ENCODE results near the gene NBEA. TPM values are rescaled to one million over a fixed set of nuclear protein-coding genes. Genes with fewer than 3 reads are reported as not detected.

NBEA gene
- total RNA-seq, 1 donor from 2014 or later = 10.8 TPM

DNA sequence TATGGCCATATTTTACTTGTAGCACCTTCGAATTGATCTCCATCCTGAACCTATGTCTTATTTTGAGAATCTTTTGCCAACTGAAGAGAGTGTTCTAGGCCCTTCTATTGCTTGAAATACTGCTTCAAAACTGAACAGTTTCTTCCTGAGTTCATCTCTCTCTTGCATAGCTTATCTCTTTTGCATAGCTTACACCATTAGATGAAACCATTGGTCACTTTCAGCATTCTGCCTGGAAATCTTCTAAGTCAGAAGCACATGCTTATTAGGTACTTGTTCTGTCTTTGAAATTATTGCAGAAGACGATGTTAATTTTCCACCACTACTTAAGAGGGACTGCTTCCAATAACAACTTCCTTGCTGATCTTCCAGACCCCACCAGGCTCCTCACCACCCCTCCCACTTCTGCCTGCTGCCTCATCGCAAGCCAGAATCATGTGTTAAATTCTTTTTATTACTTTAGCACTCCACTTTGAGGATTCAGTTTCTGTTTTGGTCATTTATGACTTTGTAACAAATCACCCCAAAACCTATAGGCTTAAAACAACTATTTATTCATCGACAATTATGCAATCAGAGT, 656.8 kb downstream of the NBEA start:
- Mint-ChIP-seq H3K27ac (ENCODE audit: unreplicated experiment) (no peak overlapping the region), H3K27me3 (ENCODE audit: low read depth) (no peaks in the 10 kb centered on the region), H3K9me3 (no peaks in the 10 kb centered on the region), H3K36me3 (ENCODE audit: low read depth) (no peaks in the 10 kb centered on the region), H3K4me1 (peaks cover 9% of the 10 kb centered on the region), H3K4me3 (no peak overlapping the region)
- no peak for TF ChIP-seq CTCF (conservative IDR thresholded peaks at IDR 0.05)
- no peak for DNase-seq (ENCODE audit: low read depth, low spot score)

DNA sequence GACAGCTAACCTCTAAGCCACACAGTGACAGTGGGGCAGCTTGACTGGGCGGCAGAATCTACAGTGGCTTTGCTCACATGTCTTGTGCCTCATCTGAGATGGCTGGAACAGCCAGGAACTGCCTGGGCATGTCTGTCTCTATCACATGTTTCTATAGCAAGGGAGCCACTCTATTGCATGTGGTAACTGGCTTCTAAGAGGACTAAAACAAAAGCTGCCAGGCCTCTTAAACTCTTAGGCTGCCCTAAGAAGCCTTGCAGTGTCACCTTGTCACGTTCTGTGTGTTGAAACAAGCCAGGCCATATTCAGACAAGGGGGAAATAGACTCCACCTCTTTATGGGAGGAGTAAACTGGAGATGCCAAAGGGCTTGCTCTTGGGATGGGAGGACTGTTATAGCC, 657.3 kb downstream of the NBEA start:
- DNase-seq (ENCODE audit: low read depth, low spot score) = no peak
- H3K27ac Mint-ChIP-seq (ENCODE audit: unreplicated experiment) = no peak overlapping the region
- H3K4me3 Mint-ChIP-seq = no peak overlapping the region
- no peaks in the 10 kb centered on the region for H3K36me3 Mint-ChIP-seq (ENCODE audit: low read depth)
- no peak for TF ChIP-seq CTCF (conservative IDR thresholded peaks at IDR 0.05)
- H3K9me3 Mint-ChIP-seq = no peaks in the 10 kb centered on the region
- H3K27me3 Mint-ChIP-seq (ENCODE audit: low read depth) = no peaks in the 10 kb centered on the region
- H3K4me1 Mint-ChIP-seq = peaks cover 9% of the 10 kb centered on the region

DNA sequence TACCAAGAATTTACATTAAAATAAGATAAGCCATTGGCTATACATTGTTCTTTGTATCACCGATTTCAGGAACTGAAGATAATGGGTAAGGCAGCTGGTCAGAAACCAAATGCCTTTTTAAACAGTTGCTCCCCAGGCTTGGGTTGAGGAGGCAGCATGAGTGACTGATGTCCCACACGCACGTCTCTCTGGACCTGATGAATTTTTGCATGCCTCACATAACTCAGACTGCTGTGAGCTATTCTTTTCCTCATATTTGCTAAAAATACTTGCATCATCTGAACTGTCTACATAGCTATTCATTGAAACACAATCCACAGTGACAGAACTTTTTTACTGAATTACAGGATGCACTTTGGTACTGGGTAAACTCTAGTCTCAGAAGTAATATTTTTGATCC, 658.1 kb downstream of the NBEA start:
- Mint-ChIP-seq H3K36me3 (ENCODE audit: low read depth) (no peaks in the 10 kb centered on the region), H3K27ac (ENCODE audit: unreplicated experiment) (no peak overlapping the region), H3K9me3 (no peaks in the 10 kb centered on the region), H3K4me1 (peaks cover 9% of the 10 kb centered on the region), H3K4me3 (no peak overlapping the region), H3K27me3 (ENCODE audit: low read depth) (no peaks in the 10 kb centered on the region)
- no peak for TF ChIP-seq CTCF (conservative IDR thresholded peaks at IDR 0.05)
- DNase-seq (ENCODE audit: low read depth, low spot score) = no peak

DNA sequence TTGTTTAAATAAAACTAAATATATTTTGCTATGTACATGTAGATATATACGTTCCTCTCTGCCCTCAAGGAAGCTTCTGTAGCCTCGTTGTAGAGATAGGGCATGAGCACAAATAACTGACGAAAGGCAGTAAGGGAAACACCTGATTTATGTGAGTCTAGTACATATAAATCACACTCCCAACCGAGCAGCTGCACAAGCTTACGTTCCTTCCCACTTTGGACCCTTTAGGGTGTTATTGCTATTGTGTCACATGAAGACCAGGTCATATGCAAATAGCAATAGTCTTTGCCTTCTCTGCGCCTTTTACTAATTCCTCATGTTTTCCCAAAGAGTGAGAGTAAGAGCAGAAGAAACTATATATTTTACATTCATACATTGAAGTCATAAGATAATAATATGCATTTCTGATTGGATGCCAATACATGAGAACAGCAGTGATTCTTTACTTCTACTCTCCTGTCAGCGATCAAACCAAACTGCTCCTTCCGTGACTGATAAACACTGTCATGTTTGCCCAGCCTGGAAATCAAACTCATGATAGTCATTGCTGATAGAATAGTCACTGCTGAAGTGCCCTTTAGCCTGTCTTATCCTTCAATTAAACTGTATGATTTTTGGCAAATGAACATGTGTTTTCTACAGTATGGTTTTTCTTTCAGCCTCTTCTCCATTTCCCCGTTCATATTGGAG, 661.7 kb downstream of the NBEA start:
- H3K9me3 Mint-ChIP-seq = no peaks in the 10 kb centered on the region
- no peak overlapping the region for H3K4me3 Mint-ChIP-seq
- H3K36me3 Mint-ChIP-seq (ENCODE audit: low read depth) = no peaks in the 10 kb centered on the region
- DNase-seq (ENCODE audit: low read depth, low spot score) = no peak
- peaks cover 4% of the 10 kb centered on the region for H3K4me1 Mint-ChIP-seq
- no peak overlapping the region for H3K27ac Mint-ChIP-seq (ENCODE audit: unreplicated experiment)
- no peaks in the 10 kb centered on the region for H3K27me3 Mint-ChIP-seq (ENCODE audit: low read depth)
- no peak for TF ChIP-seq CTCF (conservative IDR thresholded peaks at IDR 0.05)

DNA sequence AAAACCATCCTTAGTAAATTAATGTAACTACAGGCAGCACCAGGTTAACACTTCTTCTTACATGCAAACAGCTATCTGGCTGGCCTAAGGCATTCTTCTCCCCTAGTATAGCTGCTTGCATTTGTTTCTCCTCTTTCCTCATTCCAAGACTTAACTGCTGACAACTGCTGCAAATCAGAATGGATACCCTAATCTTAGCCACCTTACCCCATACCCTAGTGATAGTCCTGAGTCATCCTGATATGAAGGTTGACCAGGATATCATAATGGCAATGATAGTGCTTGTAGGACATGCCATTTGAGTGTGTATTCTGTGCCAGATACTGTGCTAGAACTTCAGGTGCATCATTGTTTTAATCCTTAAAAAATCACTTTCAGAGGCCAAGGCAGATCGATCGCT, 672.6 kb downstream of the NBEA start:
- Mint-ChIP-seq H3K27ac (ENCODE audit: unreplicated experiment) (no peak overlapping the region), H3K27me3 (ENCODE audit: low read depth) (no peaks in the 10 kb centered on the region), H3K4me1 (no peaks in the 10 kb centered on the region), H3K9me3 (no peaks in the 10 kb centered on the region), H3K4me3 (no peak overlapping the region), H3K36me3 (ENCODE audit: low read depth) (no peaks in the 10 kb centered on the region)
- no peak for DNase-seq (ENCODE audit: low read depth, low spot score)
- TF ChIP-seq CTCF (conservative IDR thresholded peaks at IDR 0.05) = no peak
